ENCODE data around the gene ZNF304.
"Not testable (repeated sequence)": the region's sequence is repeated elsewhere in the genome, so short reads cannot be mapped to it uniquely, and the experiment has no call there.

Gene ZNF304

DNA sequence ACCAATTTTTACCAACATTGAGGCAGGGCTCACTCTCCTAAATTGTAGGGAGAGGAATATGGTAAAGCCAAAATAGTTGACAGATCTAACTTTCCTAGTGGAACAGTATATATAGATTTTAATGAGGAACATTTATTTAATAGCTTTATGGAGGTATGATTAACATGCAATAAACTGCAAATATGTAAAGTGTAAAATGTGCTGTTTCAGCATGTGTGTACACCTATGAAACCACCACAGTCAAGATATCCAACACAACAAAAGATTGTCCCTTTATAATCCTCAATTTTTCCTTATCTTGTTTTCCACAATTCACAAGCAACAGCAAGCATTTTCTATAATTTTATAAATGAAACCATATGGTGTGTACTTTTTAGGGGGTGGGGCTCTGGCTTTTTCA, 8.2 kb downstream of the ZNF304 start:
- in situ Hi-C loops (cut with MboI; ENCODE audit: low sequenced_read_pairs), result no loop called here

DNA sequence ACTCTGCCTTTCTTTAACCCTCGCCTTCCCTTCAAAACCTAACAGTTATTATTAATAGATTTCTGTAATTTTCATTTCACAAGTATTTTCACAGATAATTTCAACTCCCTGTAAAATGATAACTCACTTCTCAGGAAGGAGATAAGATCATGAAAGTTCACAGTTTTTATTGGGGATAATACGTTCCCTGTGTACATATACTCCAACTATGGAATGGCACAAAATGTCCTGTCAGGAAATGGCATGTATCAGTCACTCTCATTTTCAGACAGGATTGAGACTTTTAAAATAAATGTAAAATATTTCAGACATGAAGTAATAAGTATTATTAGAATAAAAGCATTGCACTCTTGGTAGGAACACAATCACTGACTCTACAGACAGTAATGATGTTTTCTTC, 11.3 kb downstream of the ZNF304 start:
- in situ Hi-C loops (cut with MboI; ENCODE audit: low sequenced_read_pairs), result no loop called here

DNA sequence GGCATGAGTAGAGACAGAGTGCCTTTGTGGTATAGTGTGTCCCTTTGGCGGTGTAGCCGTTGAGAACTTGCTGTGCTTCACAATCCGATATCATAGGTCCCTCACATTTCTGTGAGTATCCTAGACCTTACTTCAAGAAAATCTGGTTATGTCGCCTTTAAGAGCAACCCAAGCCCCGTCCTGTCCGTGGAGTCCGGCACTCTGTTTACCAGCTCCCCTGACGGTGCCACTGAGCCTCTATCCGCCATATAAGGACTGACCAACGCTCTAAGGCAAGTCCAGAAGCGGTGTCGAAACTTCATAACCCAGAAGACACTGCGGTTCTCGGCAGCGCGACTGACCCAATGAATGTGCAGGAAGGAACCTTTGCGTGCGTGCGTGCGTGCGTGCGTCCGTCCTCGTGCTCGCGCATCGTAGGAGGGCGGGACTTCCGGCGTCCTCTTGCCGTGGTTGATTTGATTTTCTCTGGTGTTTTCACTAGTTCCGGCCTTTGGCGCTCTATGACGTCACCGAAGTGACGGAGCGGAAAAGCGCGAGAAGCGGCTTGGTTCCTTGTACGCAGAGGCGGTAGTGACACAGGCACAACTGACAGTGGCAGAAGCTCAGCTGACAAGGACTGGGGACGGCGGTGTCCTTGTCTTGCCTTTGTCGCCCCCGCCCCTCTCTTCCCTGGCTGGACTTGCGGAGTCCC, 12.1 kb downstream of the ZNF304 start, which contains the start of the genes TRAPPC2B and ZNF547:
Gene TRAPPC2B, plus strand, starts transcription at position 555 of the 691 bp plus-strand sequence. CDS start 1,283 bp downstream, outside the sequence.
Gene ZNF547, plus strand, starts transcription at position 555 of the 691 bp plus-strand sequence. CDS start 5,005 bp downstream, outside the sequence.
- in situ Hi-C loops (cut with MboI; ENCODE audit: low sequenced_read_pairs), result no loop called here

- in situ Hi-C loops (cut with MboI; ENCODE audit: low sequenced_read_pairs), result no loop called here
Observed at GRCh38 chr19:57363688-57364181, 12.7 kb downstream of the ZNF304 start.

GRCh38 chr19:57366776-57367175, 15.7 kb downstream of the ZNF304 start:
- in situ Hi-C loops (cut with MboI; ENCODE audit: low sequenced_read_pairs), result no loop called here

DNA sequence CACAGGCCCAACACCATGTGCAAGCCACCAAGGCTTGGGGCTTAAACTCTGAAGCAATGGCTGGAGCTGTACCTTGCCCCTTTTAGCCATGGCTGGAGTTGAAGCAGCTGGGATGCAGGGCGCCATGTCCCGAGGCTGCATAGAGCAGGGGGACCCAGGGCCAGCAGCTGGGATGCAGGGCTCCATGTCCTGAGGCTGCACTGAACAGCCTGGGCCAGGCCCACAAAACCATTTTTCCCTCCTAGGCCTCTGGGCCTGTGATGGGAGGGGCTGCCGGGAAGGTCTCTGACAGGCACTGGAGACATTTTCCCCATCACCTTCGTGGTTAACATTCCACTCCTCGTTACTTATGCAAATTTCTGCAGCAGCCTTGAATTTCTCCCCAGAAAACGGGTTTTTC, 23.1 kb downstream of the ZNF304 start:
- in situ Hi-C loops (cut with MboI; ENCODE audit: low sequenced_read_pairs), result no loop called here

DNA sequence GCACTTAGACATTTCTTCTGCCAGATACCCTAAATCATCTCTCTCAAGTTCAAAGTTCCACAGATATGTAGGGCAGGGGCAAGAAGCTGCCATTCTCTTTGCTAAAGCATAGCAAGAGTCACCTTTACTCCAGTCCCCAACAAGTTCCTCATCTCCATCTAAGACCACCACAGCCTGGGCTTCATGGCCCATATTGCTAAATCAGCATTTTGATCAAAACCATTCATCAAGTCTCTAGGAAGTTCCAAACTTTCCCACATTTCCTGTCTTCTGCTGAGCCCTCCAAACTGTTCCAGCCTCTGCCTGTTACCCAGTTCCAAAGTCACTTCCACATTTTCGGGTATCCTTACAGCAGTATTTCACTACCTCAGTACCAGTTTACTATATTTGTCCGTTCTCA, 23.6 kb downstream of the ZNF304 start:
- in situ Hi-C loops (cut with MboI; ENCODE audit: low sequenced_read_pairs), result not testable (repeated sequence)

GRCh38 chr19:57376151-57376550, 25.1 kb downstream of the ZNF304 start:
- in situ Hi-C loops (cut with MboI; ENCODE audit: low sequenced_read_pairs), result no loop called here

GRCh38 chr19:57377498-57378146, 26.6 kb downstream of the ZNF304 start:
- in situ Hi-C loops (cut with MboI; ENCODE audit: low sequenced_read_pairs), result no loop called here

- in situ Hi-C loops (cut with MboI; ENCODE audit: low sequenced_read_pairs), result no loop called here
Observed at GRCh38 chr19:57380923-57381322, 29.9 kb downstream of the ZNF304 start.

DNA sequence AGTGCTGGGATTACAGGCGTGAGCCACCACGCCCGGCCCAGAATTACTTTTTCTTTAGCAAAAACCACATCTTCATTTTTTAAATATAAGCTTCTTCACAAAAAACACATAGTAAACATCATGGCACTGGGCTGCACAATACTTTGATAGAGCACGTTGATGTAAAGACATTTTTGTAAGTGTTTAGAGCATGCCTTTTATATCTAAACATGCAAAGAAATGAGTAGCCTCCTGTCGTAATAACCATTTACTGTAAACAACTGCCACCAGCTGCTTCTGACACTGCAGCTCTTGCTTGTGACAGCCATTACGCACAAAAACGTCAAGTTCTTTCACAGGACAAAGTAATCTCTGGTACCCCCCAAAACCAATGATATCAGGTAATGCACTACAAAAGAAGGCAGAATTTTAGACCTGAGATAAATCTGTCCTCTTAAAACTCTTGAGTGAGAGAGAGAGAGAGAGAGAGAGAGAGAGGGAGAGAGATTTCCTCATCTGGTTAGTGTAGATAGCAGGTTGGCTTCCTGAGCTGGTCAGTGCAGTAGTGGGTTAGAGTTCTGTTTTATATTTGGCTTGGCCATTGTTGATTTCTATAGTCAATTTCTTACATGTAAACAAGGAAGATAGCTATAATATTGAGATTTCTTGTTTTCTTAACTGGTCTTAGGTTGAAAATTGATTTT, 31.9 kb downstream of the ZNF304 start:
- in situ Hi-C loops (cut with MboI; ENCODE audit: low sequenced_read_pairs), result no loop called here

- in situ Hi-C loops (cut with MboI; ENCODE audit: low sequenced_read_pairs), result no loop called here
Observed at GRCh38 chr19:57389194-57389729, 38.2 kb downstream of the ZNF304 start.

DNA sequence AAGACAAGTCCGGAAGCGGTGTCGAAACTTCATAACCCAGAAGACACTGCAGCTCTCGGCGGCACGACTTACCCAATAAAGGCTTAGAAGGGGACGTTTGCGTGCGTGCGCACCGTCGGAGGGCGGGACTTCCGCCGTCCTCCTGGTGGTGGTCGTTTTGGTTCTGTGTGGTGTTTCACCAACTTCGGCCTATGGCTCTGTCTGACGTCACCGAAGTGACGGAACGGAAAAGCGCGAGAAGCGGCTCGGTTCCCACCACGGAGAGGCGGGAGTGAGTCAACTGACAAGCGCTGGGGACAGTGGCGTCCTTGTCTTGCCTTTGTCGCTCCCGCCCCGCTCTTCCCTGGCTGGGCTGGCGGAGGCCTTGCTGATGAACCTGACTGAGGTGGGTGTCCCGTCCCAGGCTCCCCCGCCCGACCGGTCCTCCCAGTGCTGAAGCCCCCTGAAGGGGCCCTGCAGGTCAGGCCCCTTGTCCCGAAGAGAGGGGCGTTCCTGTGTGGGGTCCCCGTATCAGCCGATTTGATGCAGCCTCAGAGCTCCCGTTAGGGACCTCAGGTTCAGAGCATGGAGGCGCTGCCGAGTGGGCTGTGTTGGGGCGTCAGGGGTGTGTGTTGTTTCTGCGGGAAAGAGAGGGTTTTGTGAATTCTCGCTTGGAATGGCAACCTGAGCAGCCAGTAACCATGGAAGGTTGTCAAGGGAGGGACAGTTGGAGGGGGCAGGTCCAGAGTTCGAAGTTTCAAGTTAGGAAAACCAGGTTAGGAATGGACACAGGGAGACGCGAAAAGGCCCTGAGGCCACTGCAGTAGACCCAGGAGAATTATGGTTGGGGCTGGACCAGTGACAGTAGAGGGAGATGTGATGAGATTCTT, 38.9 kb downstream of the ZNF304 start, which contains the start of gene ZNF548:
Gene ZNF548, plus strand, starts transcription at position 125 of the 869 bp plus-strand sequence. Its CDS starts 246 bp downstream, at position 371.
- in situ Hi-C loops (cut with MboI; ENCODE audit: low sequenced_read_pairs), result no loop called here

DNA sequence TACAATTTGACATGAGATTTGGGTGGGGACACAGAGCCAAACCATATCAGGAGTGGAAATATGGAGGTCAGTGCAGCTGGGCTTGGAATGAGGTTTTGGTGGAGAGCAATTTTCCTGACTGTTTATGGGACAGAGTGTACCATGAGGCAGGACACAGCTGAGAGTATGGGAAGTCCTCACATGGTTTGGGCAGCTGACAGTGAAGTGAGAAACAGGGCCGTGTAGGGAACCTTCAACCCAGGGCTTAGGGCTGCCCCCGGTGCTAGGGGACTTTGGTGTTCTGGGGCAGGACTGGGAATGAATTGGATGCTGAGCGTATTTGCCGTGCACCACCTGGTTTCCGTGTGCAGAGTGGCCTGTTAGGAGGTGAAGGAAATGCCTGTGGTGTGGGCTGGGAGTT, 44.6 kb downstream of the ZNF304 start:
- in situ Hi-C loops (cut with MboI; ENCODE audit: low sequenced_read_pairs), result no loop called here

DNA sequence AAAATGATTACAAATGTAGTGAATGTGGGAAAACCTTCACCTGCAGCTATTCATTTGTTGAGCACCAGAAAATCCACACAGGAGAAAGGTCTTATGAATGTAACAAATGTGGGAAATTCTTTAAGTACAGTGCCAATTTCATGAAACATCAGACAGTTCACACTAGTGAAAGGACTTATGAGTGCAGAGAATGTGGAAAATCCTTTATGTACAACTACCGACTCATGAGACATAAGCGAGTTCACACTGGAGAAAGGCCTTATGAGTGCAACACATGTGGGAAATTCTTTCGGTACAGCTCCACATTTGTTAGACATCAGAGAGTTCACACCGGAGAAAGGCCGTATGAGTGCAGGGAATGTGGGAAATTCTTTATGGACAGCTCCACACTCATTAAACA, 47.8 kb downstream of the ZNF304 start:
- in situ Hi-C loops (cut with MboI; ENCODE audit: low sequenced_read_pairs), result no loop called here

DNA sequence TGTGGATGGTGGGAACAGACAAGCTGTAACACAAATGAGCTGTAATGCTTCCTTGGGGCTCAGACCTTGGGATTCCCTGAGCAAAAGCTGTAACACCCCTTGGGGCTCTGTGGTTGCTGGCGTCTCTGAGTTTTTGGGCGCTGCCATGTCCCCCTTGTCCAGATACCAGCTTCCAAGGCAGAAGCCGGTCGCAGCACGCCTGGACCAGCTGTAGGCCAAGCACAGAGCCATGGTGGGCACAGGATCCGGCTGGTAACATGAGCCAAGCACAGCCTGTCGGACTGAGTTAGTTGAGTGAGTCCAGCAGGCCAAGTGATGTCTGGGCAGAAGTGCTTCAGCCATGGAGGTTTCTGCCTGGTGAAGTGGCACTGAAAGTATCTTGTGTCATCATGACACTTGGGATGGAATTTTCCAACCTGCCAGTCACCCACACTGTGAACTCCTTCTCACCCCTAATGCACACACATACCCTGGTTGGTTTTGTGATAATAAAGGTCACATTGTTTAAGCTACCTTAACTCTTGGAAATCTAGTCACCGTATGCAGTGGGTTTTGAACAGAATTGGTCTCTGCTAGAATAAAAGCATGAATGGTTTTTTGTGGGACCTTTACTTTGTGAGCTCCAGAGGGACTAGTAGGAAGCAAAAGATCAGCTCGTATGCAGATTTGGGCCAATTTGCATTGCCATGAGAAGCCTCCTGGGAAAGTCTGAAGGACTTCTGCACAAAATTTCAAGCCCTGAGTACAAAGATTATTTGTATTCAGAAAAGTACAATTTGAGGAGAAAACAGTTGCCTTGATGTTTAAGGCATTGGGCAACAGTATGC, 52.9 kb downstream of the ZNF304 start:
- in situ Hi-C loops (cut with MboI; ENCODE audit: low sequenced_read_pairs), result no loop called here

DNA sequence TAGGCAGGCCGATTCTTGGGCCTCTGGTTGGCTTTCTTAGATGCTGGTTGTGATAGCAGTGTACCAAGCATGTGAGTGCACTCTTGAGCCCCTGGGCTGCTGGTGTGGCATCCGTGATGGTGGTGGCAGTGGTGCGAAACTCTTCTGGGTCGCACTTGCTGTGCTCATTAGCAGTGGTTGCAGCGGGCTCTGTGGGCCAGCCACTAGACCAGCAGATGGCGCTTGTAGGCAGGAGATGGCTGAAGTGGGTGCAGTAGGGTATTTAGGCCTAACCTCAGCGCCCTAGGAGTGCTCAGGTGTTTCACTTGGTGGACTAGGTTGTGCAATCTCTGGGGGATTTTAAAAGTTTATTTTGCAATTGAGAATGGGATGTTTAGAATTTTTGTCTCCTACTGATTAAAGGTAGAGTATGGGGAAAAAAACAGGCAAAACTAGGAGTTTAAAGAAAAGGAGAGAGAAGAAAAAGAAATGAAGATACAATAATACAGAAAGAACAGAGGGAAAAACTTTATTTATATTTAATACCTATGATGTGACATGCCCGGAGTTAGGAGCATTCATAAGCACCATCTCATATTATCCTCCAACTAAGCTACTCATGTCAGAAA, 55.5 kb downstream of the ZNF304 start:
- in situ Hi-C loops (cut with MboI; ENCODE audit: low sequenced_read_pairs), result no loop called here
